Stimulated activated CD8-positive, alpha-beta memory T cell treated with anti-CD3 and anti-CD28 coated beads, Interleukin-12 subunit alpha, Interleukin-12 subunit beta, amount 100 ng/mL, for 24 hours (primary cell): Measurements from ENCODE around the gene AXL.
A peak's percentile ranks its signal among the peaks of the same experiment; 100 is the strongest.
"Not testable (repeated sequence)": the region's sequence is repeated elsewhere in the genome, so short reads cannot be mapped to it uniquely, and the experiment has no call there.

Experiments
- DNase-seq: peaks from one replicate; pipeline ENCODE4 v3.0.0-alpha.2; 2020; ENCODE audit errors: extremely low read depth

Gene AXL

GRCh38 chr19:41218615-41219507, at the start of gene AXL:
TSS of gene AXL (plus strand) at chr19:41219223. CDS start at chr19:41219393, 170 bp downstream.
- DNase-seq, result no peak

- DNase-seq, result no peak
Measured at GRCh38 chr19:41172297-41173164, 46.5 kb upstream of the AXL start.

- DNase-seq, result no peak
Measured at GRCh38 chr19:41174297-41174928, 44.6 kb upstream of the AXL start.

- peak; percentile 8 for DNase-seq
Measured at GRCh38 chr19:41175801-41176777, 42.9 kb upstream of the AXL start.

GRCh38 chr19:41180173-41180572, 38.9 kb upstream of the AXL start:
- not testable (repeated sequence) for DNase-seq

- no peak for DNase-seq
Measured at GRCh38 chr19:41186971-41187883, 31.8 kb upstream of the AXL start.

- DNase-seq, result no peak
Measured at GRCh38 chr19:41187884-41188279, 31.1 kb upstream of the AXL start.

GRCh38 chr19:41189425-41190065, 29.5 kb upstream of the AXL start:
- DNase-seq, result no peak

- no peak for DNase-seq
Measured at GRCh38 chr19:41192574-41193429, 26.2 kb upstream of the AXL start, which contains the start of gene CYP2S1. TSS of gene CYP2S1 (plus strand) at chr19:41193219. CDS start at chr19:41193265, 46 bp downstream.

GRCh38 chr19:41193430-41194156, 25.4 kb upstream of the AXL start:
- no peak for DNase-seq

- no peak for DNase-seq
Measured at GRCh38 chr19:41194157-41194552, 24.9 kb upstream of the AXL start.

GRCh38 chr19:41195675-41196497, 23.1 kb upstream of the AXL start:
- no peak for DNase-seq

GRCh38 chr19:41198559-41198958, 20.5 kb upstream of the AXL start:
- no peak for DNase-seq

GRCh38 chr19:41203371-41203770, 15.7 kb upstream of the AXL start:
- DNase-seq, result no peak

GRCh38 chr19:41204338-41204737, 14.7 kb upstream of the AXL start:
- peak; percentile 58 for DNase-seq

GRCh38 chr19:41205995-41206394, 13.0 kb upstream of the AXL start:
- DNase-seq, result no peak

- no peak for DNase-seq
Measured at GRCh38 chr19:41206456-41206855, 12.6 kb upstream of the AXL start.
